ENCODE results near the gene JRKL. TPM values are rescaled to one million over a fixed set of nuclear protein-coding genes. Genes with fewer than 3 reads are reported as not detected.

The JRKL gene
- total RNA-seq (1 to 10 TPM; 2.6 to 8.3 (median 5.5) TPM), polyA plus RNA-seq (1 to 10 TPM; 2.9 to 5.1 TPM)
- long read RNA-seq, donor 1, partial matches to known transcripts: 0 of 13 reads
- long read RNA-seq, donor 1, other reads (novel, unspliced or antisense): 12 of 13 reads
- long read RNA-seq, donor 2, transcript JRKL-201 (2 exons, 2,855 nt): major isoform, 7 of 10 reads
- long read RNA-seq, donor 2, partial matches to known transcripts: 0 of 10 reads
- long read RNA-seq, donor 2, other reads (novel, unspliced or antisense): 3 of 10 reads
- long read RNA-seq, donor 3, partial matches to known transcripts: 0 of 10 reads
- long read RNA-seq, donor 3, other reads (novel, unspliced or antisense): 9 of 10 reads

DNA sequence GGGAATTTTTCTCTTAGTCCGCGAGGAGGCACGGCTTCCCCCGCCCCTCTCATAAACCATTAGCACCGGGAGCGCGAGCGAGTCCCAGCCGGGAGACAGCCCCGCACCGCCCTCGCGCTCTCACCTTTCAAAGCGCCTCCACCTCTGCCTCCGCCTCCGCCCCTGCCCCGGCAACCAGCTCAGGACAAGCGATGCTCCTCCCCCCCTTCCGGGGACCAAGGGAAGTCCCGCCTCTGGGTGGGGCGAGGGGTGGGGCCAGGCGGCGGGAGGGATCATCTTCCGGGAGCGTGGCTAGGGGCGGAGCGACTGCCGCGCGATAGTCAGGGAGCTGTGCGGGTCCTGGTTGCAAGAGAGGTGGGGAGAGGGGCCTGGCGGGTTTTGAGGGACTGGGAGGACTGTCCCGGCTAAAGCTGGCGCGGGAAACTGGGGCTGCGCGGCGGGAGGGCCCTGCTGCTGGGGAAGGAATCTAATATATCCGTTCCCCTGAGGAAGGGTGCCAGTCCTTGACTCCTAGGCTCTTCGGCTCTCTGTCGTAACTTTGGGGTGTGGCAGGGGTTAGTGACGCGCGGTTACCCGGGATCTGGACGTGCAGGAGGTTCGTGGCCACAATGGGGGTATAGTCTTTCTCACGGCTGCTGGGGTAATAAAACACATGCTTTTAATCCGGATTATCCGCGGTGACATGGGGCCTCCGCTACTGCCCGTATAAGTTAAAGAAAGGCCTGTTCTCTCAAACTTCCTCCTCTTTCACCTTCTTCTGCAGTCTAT lies at the start of gene JRKL, which contains the start of gene CCDC82:
TSS of gene JRKL (plus strand) at position 294 of the 768 bp plus-strand sequence. CDS start 637 bp downstream, outside the sequence.
TSS of gene CCDC82 (minus strand) at position 193 of the 768 bp plus-strand sequence. CDS start 5,165 bp downstream, outside the sequence.
- intact Hi-C loops (cut with DNase I): loop anchor here in 8 of 10 donors (2.0 to 10.0 kb wide), 5 partner anchors 333 to 599 kb away; partner anchors contain the start of gene CEP57 (in 1 of the 8)
- ATAC-seq (peak; percentile 99 to 100 (median 100)), DNase-seq (peak; percentile 96 to 98 (median 97))
- H3K4me3 ChIP-seq: peak within 1 kb of the TSS; percentile 71 to 94 (median 84)
- TF ChIP-seq POLR2A (IDR thresholded peaks at IDR 0.05): peak; percentile 5 to 83
- TF ChIP-seq, protein P1, sequence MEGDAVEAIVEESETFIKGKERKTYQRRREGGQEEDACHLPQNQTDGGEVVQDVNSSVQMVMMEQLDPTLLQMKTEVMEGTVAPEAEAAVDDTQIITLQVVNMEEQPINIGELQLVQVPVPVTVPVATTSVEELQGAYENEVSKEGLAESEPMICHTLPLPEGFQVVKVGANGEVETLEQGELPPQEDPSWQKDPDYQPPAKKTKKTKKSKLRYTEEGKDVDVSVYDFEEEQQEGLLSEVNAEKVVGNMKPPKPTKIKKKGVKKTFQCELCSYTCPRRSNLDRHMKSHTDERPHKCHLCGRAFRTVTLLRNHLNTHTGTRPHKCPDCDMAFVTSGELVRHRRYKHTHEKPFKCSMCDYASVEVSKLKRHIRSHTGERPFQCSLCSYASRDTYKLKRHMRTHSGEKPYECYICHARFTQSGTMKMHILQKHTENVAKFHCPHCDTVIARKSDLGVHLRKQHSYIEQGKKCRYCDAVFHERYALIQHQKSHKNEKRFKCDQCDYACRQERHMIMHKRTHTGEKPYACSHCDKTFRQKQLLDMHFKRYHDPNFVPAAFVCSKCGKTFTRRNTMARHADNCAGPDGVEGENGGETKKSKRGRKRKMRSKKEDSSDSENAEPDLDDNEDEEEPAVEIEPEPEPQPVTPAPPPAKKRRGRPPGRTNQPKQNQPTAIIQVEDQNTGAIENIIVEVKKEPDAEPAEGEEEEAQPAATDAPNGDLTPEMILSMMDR (IDR thresholded peaks at IDR 0.05): peak in 1 of 12 donors; percentile 3
- WGBS, 4 donors: 0 to 1% (median 0%) methylated on average over 20 to 53 of the region's 53 CpGs
- peaks cover 0 to 20% (median 0%) of the 10 kb centered on the region in 9 donors for H3K36me3 ChIP-seq
- no peaks in the 10 kb centered on the region for H3K9me3 ChIP-seq
- H3K27ac ChIP-seq: peak within 1 kb of the TSS; percentile 54 to 92 (median 87)
- H3K4me1 ChIP-seq: peaks cover 0 to 32% (median 20%) of the 10 kb centered on the region in 12 donors
- H3K27me3 ChIP-seq: no peaks in the 10 kb centered on the region

DNA sequence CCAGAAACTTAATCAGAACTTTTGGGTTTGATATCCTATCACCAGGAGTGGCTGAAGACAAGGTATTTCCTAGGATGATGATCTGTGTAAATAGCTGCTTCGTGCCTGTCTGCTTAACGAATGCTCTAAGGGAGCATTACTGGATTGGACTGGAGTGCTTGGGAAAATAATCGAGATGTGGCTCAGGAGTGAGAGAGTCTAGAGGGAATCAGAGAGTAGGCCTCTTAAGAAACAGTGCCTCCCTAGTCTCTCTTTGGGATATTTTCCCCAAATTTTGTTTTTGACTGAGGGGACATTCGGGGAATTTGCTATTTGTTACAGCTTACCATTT lies 49.3 kb upstream of the JRKL start:
- DNase-seq (no peak), ATAC-seq (no peak)
- TF ChIP-seq POLR2A (IDR thresholded peaks at IDR 0.05): no peak
- TF ChIP-seq, protein P1 (IDR thresholded peaks at IDR 0.05): no peak
- Histone ChIP-seq H3K36me3 (peaks cover 0 to under 1% (median 0%) of the 10 kb centered on the region in 9 donors), H3K4me3 (peak overlapping the region in 10 of 12 donors; percentile 4 to 80 (median 71)), H3K27ac (peak overlapping the region in 11 of 12 donors; percentile 55 to 92 (median 79)), H3K27me3 (no peaks in the 10 kb centered on the region), H3K9me3 (no peaks in the 10 kb centered on the region), H3K4me1 (peaks cover 0 to 67% (median 42%) of the 10 kb centered on the region in 12 donors)
- 57 to 73% (median 65%) methylated on average over 4 of the region's 4 CpGs for WGBS, 4 donors
- intact Hi-C loops (cut with DNase I): loop anchor here (2.0 to 10.0 kb wide), 19 partner anchors 33 to 506 kb away; partner anchors contain the start of gene MTMR2 (in 1 of the 10)

DNA sequence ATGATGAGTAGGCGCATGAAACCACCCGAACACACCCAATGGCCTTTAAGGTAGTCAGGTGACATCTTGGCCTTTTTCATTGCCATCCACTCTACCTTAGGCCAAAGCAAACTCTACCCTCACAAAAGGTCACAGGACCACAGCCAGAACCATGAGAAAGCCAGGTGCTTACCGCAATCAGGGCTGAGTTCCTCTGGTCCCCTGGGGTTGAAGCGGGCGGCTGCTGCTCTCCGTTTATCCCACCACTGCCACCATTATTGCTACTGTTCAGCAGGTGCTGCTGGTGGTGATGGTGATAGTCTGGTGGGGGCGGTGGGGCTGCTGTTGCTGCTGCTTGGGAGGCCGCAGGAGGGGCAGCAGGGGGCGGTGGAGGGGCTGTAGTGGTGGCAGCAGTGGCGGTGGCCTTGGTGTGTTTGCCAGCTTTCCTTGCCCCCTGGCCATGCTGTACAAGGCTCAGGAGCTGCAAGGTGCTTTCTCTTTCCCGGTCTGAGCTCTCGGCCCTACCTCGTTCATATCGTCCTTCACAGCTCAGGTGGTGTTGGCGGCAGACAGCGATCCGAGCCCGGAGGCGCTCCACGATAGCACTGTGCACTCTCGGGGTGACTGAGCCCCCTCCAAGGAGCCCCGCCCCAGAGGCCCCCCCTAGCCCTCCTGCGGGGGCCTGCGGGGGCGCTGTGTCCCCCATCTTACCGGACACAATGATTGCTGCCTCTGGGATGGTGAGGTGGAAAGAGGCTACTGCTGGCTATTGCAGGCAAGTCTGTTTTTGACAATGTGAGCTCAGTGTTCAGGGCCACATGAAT lies 48.4 kb upstream of the JRKL start:
- no peaks in the 10 kb centered on the region for H3K36me3 ChIP-seq
- H3K4me3 ChIP-seq: peak overlapping the region; percentile 40 to 80 (median 71)
- ATAC-seq: peak; percentile 21 to 50 (median 28)
- DNase-seq: peak; percentile 33 to 73 (median 51)
- TF ChIP-seq POLR2A (IDR thresholded peaks at IDR 0.05): no peak
- TF ChIP-seq, protein P1 (IDR thresholded peaks at IDR 0.05): peak in 10 of 12 donors; percentile 21 to 61 (median 40)
- H3K9me3 ChIP-seq: no peaks in the 10 kb centered on the region
- H3K27me3 ChIP-seq: no peaks in the 10 kb centered on the region
- 24 to 46% (median 35%) methylated on average over 11 to 26 of the region's 26 CpGs for WGBS, 4 donors
- intact Hi-C loops (cut with DNase I): loop anchor here (2.0 to 10.0 kb wide), 23 partner anchors 34 to 507 kb away; partner anchors contain the start of gene MTMR2 (in 1 of the 10)
- peak overlapping the region; percentile 35 to 92 (median 78) for H3K27ac ChIP-seq
- peaks cover 0 to 59% (median 41%) of the 10 kb centered on the region in 12 donors for H3K4me1 ChIP-seq
